HepG2 (cell line): ENCODE measurements around the gene THADA. TPM values are rescaled to one million over a fixed set of nuclear protein-coding genes. Genes with fewer than 3 reads are reported as not detected.
A peak's percentile ranks its signal among the peaks of the same experiment; 100 is the strongest.

Experiments
- ATAC-seq: fragments of 200-7000 bp; cut with Tn5 transposase; 3 replicates; pipeline ENCODE4 v1.9.1; 2020; ENCODE audit warnings: mild to moderate bottlenecking, moderate library complexity
- BruUV-seq: library from RNA; stranded (reverse); fragments of 400-500 nt; replicated peaks from 2 replicates; lab custom pipeline; 2021; lab: Mats Ljungman, UMichigan
- CTCF ChIA-PET: fragments of 300-600 bp; formaldehyde crosslinking; extraction: SDS; loops from one replicate; lab custom pipeline; 2021; ENCODE audit warnings: low total read pairs, inconsistent platforms, low intra/inter-chr PET ratio; lab: Yijun Ruan, JAX
- POLR2A ChIA-PET: fragments of 350-600 bp; sonication (Branson Sonifier 250); formaldehyde crosslinking; loops from one replicate; lab custom pipeline; 2020; ENCODE audit warnings: antibody characterized with exemption, inconsistent platforms; lab: Yijun Ruan, JAX
- DNase-seq: peaks from one replicate; pipeline ENCODE4 v3.0.0-alpha.2; 2015; ENCODE audit warnings: low spot score
- FAIRE-seq: peaks from 3 replicates; lab custom pipeline; 2011; peaks lifted over from hg19 to GRCh38; lab: Jason Lieb, UNC
- H2AFZ ChIP-seq: one replicate; pipeline ENCODE4 v1.6.1; 2011; ENCODE audit warnings: low read length, inconsistent platforms
- H3K27ac ChIP-seq: fragments of 300-600 bp; 3 replicates; pipeline ENCODE4 v1.8.0; 2011; ENCODE audit warnings: mixed run types, mild to moderate bottlenecking, mixed read lengths, low read length, inconsistent platforms; ENCODE audit not compliant: insufficient read depth; ENCODE audit errors: extremely low read length
- H3K27me3 ChIP-seq, 2 experiments: fragments of 200-600 bp in 1 of 2; 2 replicates in 1 of 2; 3 replicates in 1 of 2; pipeline versions ENCODE4 v1.6.0 to v1.8.0; 2011; ENCODE audit warnings: low read length in 2 of 2, mild to moderate bottlenecking in 2 of 2, moderate library complexity in 2 of 2, inconsistent platforms in 1 of 2; ENCODE audit not compliant: insufficient read depth in 2 of 2, control insufficient read depth in 1 of 2
- H3K36me3 ChIP-seq, 2 experiments: fragments of 200-600 bp in 1 of 2; replicated peaks in 1 of 2; 2 replicates in 1 of 2; 3 replicates in 1 of 2; pipeline versions ENCODE4 v1.5.1 to v1.8.0; 2011; ENCODE audit warnings: low read length in 2 of 2, inconsistent platforms in 1 of 2; ENCODE audit not compliant: insufficient read depth in 2 of 2, control insufficient read depth in 1 of 2
- H3K4me1 ChIP-seq: 2 replicates; pipeline ENCODE4 v1.5.1; 2012; ENCODE audit warnings: low read length, inconsistent platforms; ENCODE audit not compliant: insufficient read depth
- H3K4me2 ChIP-seq: 2 replicates; pipeline ENCODE4 v1.6.0; 2011; ENCODE audit warnings: low read depth, low read length, inconsistent platforms
- H3K4me3 ChIP-seq, 3 experiments: fragments of 200-600 bp in 1 of 3; sonication (generic), shearing (Covaris generic) in 1 of 3; replicated peaks in 1 of 3; 2 replicates each; pipeline ENCODE4 v1.5.1; 2011 to 2016; ENCODE audit warnings: low read length in 3 of 3, inconsistent platforms in 2 of 3, low read depth in 2 of 3, mild to moderate bottlenecking in 2 of 3, control low read depth in 1 of 3, mixed read lengths in 1 of 3; ENCODE audit not compliant: insufficient read depth in 1 of 3
- H3K79me2 ChIP-seq: one replicate; pipeline ENCODE4 v1.6.1; 2011; ENCODE audit warnings: low read length, inconsistent platforms; ENCODE audit not compliant: insufficient read depth
- H3K9ac ChIP-seq: 2 replicates; pipeline ENCODE4 v1.6.0; 2011; ENCODE audit warnings: mild to moderate bottlenecking, low read depth, low read length, inconsistent platforms; ENCODE audit not compliant: insufficient read depth
- H3K9me3 ChIP-seq: 2 replicates; pipeline ENCODE4 v1.5.1; 2012; ENCODE audit warnings: mild to moderate bottlenecking, low read length
- H4K20me1 ChIP-seq: 2 replicates; pipeline ENCODE4 v1.6.0; 2011; ENCODE audit warnings: inconsistent platforms, mild to moderate bottlenecking, low read length, moderate library complexity; ENCODE audit not compliant: insufficient read depth
- CREB1 ChIP-seq, 2 experiments: fragments of 450-650 bp in 1 of 2; IDR thresholded peaks; 2 replicates each; pipeline ENCODE4 v1.6.1; 2016 to 2017; ENCODE audit warnings: control low read depth in 1 of 2, mild to moderate bottlenecking in 1 of 2, missing compliant biosample characterization in 1 of 2, missing genetic modification characterization in 1 of 2
- HNRNPUL1 ChIP-seq: fragments of 200-400 bp; formaldehyde crosslinking; IDR thresholded peaks from 2 replicates; pipeline ENCODE4 v1.6.1; 2017; ENCODE audit warnings: low read depth, mild to moderate bottlenecking, low read length, moderate library complexity
- JUNB ChIP-seq: sonication (generic); formaldehyde crosslinking; IDR thresholded peaks from 2 replicates; pipeline ENCODE4 v1.8.0; 2022; ENCODE audit warnings: missing genetic modification reagents, mild to moderate bottlenecking, borderline replicate concordance
- MED1 ChIP-seq: sonication (generic); formaldehyde crosslinking; IDR thresholded peaks from 2 replicates; pipeline ENCODE4 v1.4.0; 2020; ENCODE audit warnings: missing genetic modification reagents
- ZNF383 ChIP-seq: sonication (generic); formaldehyde crosslinking; IDR thresholded peaks from 2 replicates; pipeline ENCODE4 v1.4.0; 2020; ENCODE audit warnings: missing genetic modification reagents, mild to moderate bottlenecking, borderline replicate concordance
- ZNF660 ChIP-seq: sonication (generic); formaldehyde crosslinking; IDR thresholded peaks from 2 replicates; pipeline ENCODE4 v1.5.1; 2020; ENCODE audit warnings: mild to moderate bottlenecking, low read depth, missing genetic modification reagents, borderline replicate concordance
- WGBS: methylation state at CpG from one replicate; pipeline ENCODE4 v1.1.6; 2017; ENCODE audit warnings: low lambda C conversion rate; 5-methylcytosine and 5-hydroxymethylcytosine counted together
- in situ Hi-C: cut with HindIII; loops from 2 replicates; pipeline ENCODE4 v1.10.0; 2017; ENCODE audit warnings: low pct_unique_long_range_greater_than_20kb; ENCODE audit not compliant: extremely low pct_ligation_motif_present
- intact Hi-C: fragments of 100-400 bp; cut with micrococcal nuclease; formaldehyde crosslinking; loops from one replicate; pipeline ENCODE4 v1.10.0; 2022; ENCODE audit not compliant: unreplicated experiment
- polyA plus RNA-seq, 8 experiments: library from polyadenylated mRNA; depleted of rRNA in 3 of 8; stranded (reverse) in 7 of 8; unstranded in 1 of 8; fragments of >200 nt; fragmentation: Illumina TruSeq in 4 of 8; extraction: Trizol in 4 of 8; gene quantifications; 2 replicates each; pipeline versions ENCODE4 v1.2.1 to v1.2.3, GENCODE V29; 2011 to 2016; ENCODE audit warnings: low read depth in 4 of 8, missing spikeins in 1 of 8, mixed read lengths in 1 of 8; ENCODE audit not compliant: insufficient read depth in 1 of 8
- total RNA-seq, 5 experiments: library from RNA; depleted of rRNA; stranded (reverse); fragments of >200 nt; fragmentation: Illumina TruSeq; extraction: Trizol; gene quantifications; 2 replicates each; pipeline ENCODE4 v1.2.3, GENCODE V29; 2016; ENCODE audit warnings: low read depth in 1 of 5
- TF ChIP-seq, protein P1 (sequence below): sonication (generic); formaldehyde crosslinking; IDR thresholded peaks from 2 replicates; pipeline ENCODE4 v1.5.0; 2020; ENCODE audit warnings: mild to moderate bottlenecking, missing genetic modification reagents, moderate library complexity
- TF ChIP-seq, protein P2 (sequence below): sonication (generic); formaldehyde crosslinking; IDR thresholded peaks from 2 replicates; pipeline ENCODE4 v1.4.0; 2020; ENCODE audit warnings: missing genetic modification reagents
- TF ChIP-seq, protein P3 (sequence below): sonication (generic); formaldehyde crosslinking; IDR thresholded peaks from 2 replicates; pipeline ENCODE4 v1.5.1; 2020; ENCODE audit warnings: missing genetic modification reagents, mild to moderate bottlenecking, borderline replicate concordance

The THADA gene
- total and polyA plus RNA-seq, 2 of the 13 experiments (the other 11 are each of a cell fraction or from before 2014, with no cell fraction given): 12.7 to 21.7 TPM

DNA sequence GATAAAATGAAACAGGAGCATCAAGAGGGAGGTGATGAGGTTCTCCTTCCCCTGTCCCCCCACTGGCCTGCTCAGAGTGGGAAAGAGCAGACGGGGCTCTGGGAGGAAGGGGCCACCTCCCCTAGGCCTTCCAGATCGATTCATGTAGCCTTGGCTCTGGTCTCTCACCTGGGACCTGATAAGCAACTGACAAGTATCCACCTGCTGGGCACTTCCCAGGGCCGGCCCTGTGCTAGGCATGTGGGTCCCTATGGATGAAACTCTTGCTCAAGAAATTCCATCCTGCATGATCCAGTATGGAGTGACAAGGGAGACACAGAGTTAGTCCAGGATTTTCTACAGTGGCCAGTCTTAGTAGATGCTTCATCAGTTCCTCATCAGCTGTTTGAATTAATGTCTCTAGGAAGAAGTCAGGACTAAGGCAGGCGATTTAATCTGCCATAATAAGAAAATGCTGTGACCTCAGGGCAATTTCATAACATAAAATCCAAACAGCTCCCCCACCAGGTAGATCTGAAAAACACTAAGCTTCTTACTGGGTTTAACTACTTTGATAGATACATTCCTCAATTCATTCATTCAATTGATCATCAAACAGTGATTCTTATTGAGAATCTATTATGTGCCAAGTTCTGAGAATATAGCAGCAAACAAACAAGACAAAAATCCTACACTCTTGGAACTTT lies 324.8 kb downstream of the THADA start:
- in situ Hi-C loops: no loop called here
- H3K9me3 ChIP-seq: no peaks in the 10 kb centered on the region
- ChIA-PET POLR2A (interaction anchor here (0.6 to 0.7 kb wide), 2 partner anchors 148 to 417 kb away, joined by 3 to 4 read pairs; no protein-coding TSS in a partner anchor), CTCF (no interaction called here)
- WGBS: 98% methylated on average over 3 of the region's 4 CpGs
- BruUV-seq: no TSS peak
- H3K36me3 ChIP-seq: peaks cover 0 to 6% of the 10 kb centered on the region in 2 experiments; a peak in 2 of 5 replicates
- FAIRE-seq: no peak
- peaks cover 23% of the 10 kb centered on the region for H3K4me1 ChIP-seq
- no peak overlapping the region for H2AFZ ChIP-seq
- no peak overlapping the region for H3K4me2 ChIP-seq
- no peaks in the 10 kb centered on the region for H3K79me2 ChIP-seq
- no peaks in the 10 kb centered on the region for H3K27me3 ChIP-seq
- H4K20me1 ChIP-seq: no peaks in the 10 kb centered on the region
- H3K27ac ChIP-seq: no peak overlapping the region
- intact Hi-C loops: no loop called here
- no peak for ATAC-seq
- TF ChIP-seq, protein P1, sequence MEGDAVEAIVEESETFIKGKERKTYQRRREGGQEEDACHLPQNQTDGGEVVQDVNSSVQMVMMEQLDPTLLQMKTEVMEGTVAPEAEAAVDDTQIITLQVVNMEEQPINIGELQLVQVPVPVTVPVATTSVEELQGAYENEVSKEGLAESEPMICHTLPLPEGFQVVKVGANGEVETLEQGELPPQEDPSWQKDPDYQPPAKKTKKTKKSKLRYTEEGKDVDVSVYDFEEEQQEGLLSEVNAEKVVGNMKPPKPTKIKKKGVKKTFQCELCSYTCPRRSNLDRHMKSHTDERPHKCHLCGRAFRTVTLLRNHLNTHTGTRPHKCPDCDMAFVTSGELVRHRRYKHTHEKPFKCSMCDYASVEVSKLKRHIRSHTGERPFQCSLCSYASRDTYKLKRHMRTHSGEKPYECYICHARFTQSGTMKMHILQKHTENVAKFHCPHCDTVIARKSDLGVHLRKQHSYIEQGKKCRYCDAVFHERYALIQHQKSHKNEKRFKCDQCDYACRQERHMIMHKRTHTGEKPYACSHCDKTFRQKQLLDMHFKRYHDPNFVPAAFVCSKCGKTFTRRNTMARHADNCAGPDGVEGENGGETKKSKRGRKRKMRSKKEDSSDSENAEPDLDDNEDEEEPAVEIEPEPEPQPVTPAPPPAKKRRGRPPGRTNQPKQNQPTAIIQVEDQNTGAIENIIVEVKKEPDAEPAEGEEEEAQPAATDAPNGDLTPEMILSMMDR (CRISPR knock-in tag): peak; percentile 10; the same call in 1 of the 2 replicates
- TF ChIP-seq HNRNPUL1: no peak
- no peak overlapping the region for H3K4me3 ChIP-seq
- DNase-seq: no peak
- no peak overlapping the region for H3K9ac ChIP-seq

DNA sequence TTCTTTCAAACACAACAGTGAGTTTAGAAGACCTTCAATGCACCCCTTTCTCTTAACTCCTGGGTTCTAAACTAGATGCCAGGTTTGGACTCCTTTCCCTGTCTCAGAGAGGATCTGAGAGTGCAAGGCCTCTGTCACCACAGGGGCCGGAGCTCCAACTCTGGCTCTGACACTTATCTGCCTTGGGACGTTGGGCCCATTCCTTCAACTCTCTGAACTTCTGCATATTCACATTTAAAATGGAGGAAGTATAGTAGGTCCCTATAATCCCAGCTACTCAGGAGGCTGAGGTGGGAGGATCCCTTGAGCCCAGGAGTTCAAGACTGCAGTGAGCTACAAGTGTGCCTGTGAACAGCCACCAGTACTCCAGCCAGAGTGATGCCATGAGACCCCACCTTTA lies 325.4 kb downstream of the THADA start:
- no peak overlapping the region for H2AFZ ChIP-seq
- no peak for ATAC-seq
- 100% methylated on average over 2 of the region's 2 CpGs for WGBS
- H3K27ac ChIP-seq: no peak overlapping the region
- no peak for FAIRE-seq
- no peak overlapping the region for H3K4me2 ChIP-seq
- H4K20me1 ChIP-seq: no peaks in the 10 kb centered on the region
- H3K4me3 ChIP-seq: no peak overlapping the region
- H3K36me3 ChIP-seq: no peaks in the 10 kb centered on the region; a peak in 2 of 5 replicates
- no peak for DNase-seq
- no peaks in the 10 kb centered on the region for H3K27me3 ChIP-seq
- BruUV-seq: no TSS peak
- in situ Hi-C loops (no loop called here), intact Hi-C loops (no loop called here)
- no peaks in the 10 kb centered on the region for H3K9me3 ChIP-seq
- no peak overlapping the region for H3K9ac ChIP-seq
- POLR2A ChIA-PET: no interaction called here
- CTCF ChIA-PET: no interaction called here
- peaks cover 23% of the 10 kb centered on the region for H3K4me1 ChIP-seq
- no peaks in the 10 kb centered on the region for H3K79me2 ChIP-seq
- TF ChIP-seq ZNF660 (CRISPR knock-in tag) (no peak), MED1 (CRISPR knock-in tag) (no peak), JUNB (CRISPR knock-in tag) (no peak), CREB1 (IDR thresholded peaks at IDR 0.05) (no peak), CREB1 (CRISPR knock-in tag; IDR thresholded peaks at IDR 0.05) (no peak), ZNF383 (no peak)
- TF ChIP-seq, protein P2, sequence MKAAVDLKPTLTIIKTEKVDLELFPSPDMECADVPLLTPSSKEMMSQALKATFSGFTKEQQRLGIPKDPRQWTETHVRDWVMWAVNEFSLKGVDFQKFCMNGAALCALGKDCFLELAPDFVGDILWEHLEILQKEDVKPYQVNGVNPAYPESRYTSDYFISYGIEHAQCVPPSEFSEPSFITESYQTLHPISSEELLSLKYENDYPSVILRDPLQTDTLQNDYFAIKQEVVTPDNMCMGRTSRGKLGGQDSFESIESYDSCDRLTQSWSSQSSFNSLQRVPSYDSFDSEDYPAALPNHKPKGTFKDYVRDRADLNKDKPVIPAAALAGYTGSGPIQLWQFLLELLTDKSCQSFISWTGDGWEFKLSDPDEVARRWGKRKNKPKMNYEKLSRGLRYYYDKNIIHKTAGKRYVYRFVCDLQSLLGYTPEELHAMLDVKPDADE: no peak
- TF ChIP-seq, protein P3, sequence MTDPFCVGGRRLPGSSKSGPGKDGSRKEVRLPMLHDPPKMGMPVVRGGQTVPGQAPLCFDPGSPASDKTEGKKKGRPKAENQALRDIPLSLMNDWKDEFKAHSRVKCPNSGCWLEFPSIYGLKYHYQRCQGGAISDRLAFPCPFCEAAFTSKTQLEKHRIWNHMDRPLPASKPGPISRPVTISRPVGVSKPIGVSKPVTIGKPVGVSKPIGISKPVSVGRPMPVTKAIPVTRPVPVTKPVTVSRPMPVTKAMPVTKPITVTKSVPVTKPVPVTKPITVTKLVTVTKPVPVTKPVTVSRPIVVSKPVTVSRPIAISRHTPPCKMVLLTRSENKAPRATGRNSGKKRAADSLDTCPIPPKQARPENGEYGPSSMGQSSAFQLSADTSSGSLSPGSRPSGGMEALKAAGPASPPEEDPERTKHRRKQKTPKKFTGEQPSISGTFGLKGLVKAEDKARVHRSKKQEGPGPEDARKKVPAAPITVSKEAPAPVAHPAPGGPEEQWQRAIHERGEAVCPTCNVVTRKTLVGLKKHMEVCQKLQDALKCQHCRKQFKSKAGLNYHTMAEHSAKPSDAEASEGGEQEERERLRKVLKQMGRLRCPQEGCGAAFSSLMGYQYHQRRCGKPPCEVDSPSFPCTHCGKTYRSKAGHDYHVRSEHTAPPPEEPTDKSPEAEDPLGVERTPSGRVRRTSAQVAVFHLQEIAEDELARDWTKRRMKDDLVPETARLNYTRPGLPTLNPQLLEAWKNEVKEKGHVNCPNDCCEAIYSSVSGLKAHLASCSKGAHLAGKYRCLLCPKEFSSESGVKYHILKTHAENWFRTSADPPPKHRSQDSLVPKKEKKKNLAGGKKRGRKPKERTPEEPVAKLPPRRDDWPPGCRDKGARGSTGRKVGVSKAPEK: no peak
